Liver (tissue), 3 donors: ENCODE data around the gene KDM2A.

ENCODE experiments used
- GABPA ChIP-seq, 2 donors: IDR thresholded peaks in 1 of 2; conservative IDR thresholded peaks in 1 of 2; 2 replicates each; pipeline ENCODE4 v1.6.1; 2016; ENCODE audit warnings: antibody characterized with exemption in 2 of 2, mild to moderate bottlenecking in 1 of 2, moderate library complexity in 1 of 2
- JUND ChIP-seq, 2 donors: IDR thresholded peaks; 2 replicates each; pipeline ENCODE4 v1.6.1; 2016; ENCODE audit warnings: antibody characterized with exemption in 2 of 2
- RAD21 ChIP-seq, 2 donors: IDR thresholded peaks; 2 replicates each; pipeline ENCODE4 v1.6.1; 2016; ENCODE audit warnings: antibody characterized with exemption in 2 of 2, mild to moderate bottlenecking in 2 of 2
- TF ChIP-seq, protein P1 (sequence below): fragments of 150-350 bp; IDR thresholded peaks from 2 replicates; pipeline ENCODE4 v1.5.1; 2017; ENCODE audit warnings: improper control_type of control experiment, low read depth, low read length; ENCODE audit not compliant: missing input control
- TF ChIP-seq, protein P2 (sequence below): IDR thresholded peaks from 2 replicates; pipeline ENCODE4 v1.6.1; 2016; ENCODE audit warnings: antibody characterized with exemption
- donor health status: healthy.
- donor health status: healthy.

DNA sequence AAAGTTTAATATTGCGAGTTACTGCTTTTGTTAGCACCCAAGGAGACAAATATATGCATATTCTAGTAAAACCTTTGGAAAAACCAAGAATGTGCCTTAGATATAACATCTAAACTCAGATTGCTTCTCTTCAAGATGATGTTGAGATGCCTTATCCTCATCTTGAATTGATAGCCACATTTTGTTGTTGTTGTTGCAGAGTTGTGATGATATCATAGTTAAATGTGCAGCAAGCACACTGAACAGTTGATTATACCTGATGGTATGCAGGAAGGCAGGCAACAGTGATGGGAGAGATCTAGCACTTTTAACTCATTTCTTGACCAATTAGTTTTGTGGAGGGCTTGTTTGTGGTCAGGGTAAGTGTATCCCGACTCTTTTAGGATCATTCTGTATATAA, 48.0 kb downstream of the KDM2A start:
- TF ChIP-seq JUND (IDR thresholded peaks at IDR 0.05) (no peak), RAD21 (IDR thresholded peaks at IDR 0.05) (no peak), GABPA (IDR thresholded peaks at IDR 0.05 in 1 of 2, conservative IDR thresholded peaks at IDR 0.05 in 1 of 2) (no peak)
- TF ChIP-seq, protein P1, sequence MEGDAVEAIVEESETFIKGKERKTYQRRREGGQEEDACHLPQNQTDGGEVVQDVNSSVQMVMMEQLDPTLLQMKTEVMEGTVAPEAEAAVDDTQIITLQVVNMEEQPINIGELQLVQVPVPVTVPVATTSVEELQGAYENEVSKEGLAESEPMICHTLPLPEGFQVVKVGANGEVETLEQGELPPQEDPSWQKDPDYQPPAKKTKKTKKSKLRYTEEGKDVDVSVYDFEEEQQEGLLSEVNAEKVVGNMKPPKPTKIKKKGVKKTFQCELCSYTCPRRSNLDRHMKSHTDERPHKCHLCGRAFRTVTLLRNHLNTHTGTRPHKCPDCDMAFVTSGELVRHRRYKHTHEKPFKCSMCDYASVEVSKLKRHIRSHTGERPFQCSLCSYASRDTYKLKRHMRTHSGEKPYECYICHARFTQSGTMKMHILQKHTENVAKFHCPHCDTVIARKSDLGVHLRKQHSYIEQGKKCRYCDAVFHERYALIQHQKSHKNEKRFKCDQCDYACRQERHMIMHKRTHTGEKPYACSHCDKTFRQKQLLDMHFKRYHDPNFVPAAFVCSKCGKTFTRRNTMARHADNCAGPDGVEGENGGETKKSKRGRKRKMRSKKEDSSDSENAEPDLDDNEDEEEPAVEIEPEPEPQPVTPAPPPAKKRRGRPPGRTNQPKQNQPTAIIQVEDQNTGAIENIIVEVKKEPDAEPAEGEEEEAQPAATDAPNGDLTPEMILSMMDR, result no peak
- TF ChIP-seq, protein P2, sequence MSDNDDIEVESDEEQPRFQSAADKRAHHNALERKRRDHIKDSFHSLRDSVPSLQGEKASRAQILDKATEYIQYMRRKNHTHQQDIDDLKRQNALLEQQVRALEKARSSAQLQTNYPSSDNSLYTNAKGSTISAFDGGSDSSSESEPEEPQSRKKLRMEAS, result no peak
